Stomach (tissue), 4 donors: ENCODE data around the gene MTRFR.

Source experiments
- EP300 ChIP-seq: sonication (generic); formaldehyde crosslinking; IDR thresholded peaks from one replicate; pipeline ENCODE4 v1.6.1; 2017; ENCODE audit warnings: antibody characterized with exemption
- POLR2A ChIP-seq, 4 donors: fragments of 450-650 bp; IDR thresholded peaks; one replicate each; pipeline ENCODE4 v1.6.1; 2016; ENCODE audit warnings: antibody characterized with exemption in 4 of 4, control low read depth in 2 of 4, mild to moderate bottlenecking in 1 of 4, moderate library complexity in 1 of 4
- POLR2AphosphoS5 ChIP-seq, 3 donors: sonication (generic); formaldehyde crosslinking; IDR thresholded peaks; one replicate each; pipeline ENCODE4 v1.6.1; 2016; ENCODE audit warnings: antibody characterized with exemption in 3 of 3
- TF ChIP-seq, protein P1 (sequence below), 7 experiments: fragments of 450-650 bp in 4 of 7; fragments of 200-600 bp in 3 of 7; sonication (generic) in 3 of 7; IDR thresholded peaks; one replicate each; pipeline ENCODE4 v1.5.1; 2016 to 2019; ENCODE audit warnings: antibody characterized with exemption in 7 of 7, control low read depth in 2 of 7, mild to moderate bottlenecking in 1 of 7

DNA sequence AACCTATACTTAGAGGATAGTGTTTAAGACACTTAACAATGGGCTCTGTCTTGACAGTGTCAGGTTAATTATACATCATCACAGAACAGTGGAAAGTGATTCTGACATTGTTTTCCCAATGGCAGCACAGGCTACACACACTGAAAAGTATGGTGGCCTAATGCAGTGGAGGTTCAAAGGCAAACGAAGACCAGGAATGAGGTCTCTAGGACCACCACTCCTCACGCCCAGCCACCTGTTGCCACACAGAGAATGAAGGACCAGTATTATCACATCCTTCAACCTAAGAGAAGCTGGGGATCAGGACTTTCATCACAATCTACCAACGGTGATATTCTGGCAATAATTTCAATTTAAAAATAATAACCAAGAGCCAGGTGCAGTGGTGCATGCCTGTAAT, 73.0 kb downstream of the MTRFR start:
- TF ChIP-seq, protein P1, sequence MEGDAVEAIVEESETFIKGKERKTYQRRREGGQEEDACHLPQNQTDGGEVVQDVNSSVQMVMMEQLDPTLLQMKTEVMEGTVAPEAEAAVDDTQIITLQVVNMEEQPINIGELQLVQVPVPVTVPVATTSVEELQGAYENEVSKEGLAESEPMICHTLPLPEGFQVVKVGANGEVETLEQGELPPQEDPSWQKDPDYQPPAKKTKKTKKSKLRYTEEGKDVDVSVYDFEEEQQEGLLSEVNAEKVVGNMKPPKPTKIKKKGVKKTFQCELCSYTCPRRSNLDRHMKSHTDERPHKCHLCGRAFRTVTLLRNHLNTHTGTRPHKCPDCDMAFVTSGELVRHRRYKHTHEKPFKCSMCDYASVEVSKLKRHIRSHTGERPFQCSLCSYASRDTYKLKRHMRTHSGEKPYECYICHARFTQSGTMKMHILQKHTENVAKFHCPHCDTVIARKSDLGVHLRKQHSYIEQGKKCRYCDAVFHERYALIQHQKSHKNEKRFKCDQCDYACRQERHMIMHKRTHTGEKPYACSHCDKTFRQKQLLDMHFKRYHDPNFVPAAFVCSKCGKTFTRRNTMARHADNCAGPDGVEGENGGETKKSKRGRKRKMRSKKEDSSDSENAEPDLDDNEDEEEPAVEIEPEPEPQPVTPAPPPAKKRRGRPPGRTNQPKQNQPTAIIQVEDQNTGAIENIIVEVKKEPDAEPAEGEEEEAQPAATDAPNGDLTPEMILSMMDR (IDR thresholded peaks at IDR 0.05): no peak
- TF ChIP-seq POLR2AphosphoS5 (IDR thresholded peaks at IDR 0.05) (no peak), POLR2A (IDR thresholded peaks at IDR 0.05) (no peak), EP300 (no peak)
